BLaER1 treated with 17β-estradiol and CSF1 and Interleukin-3, amounts not matched to agents 10 nM and 100 nM (cell line): ENCODE data around the gene BAHD1.

Experiments
- H3K27ac ChIP-seq, 11 experiments: shearing (Covaris generic); formaldehyde crosslinking; 2 replicates each; pipeline ENCODE4 v1.8.1; 2022
- H3K27me3 ChIP-seq, 11 experiments: shearing (Covaris generic); formaldehyde crosslinking; 2 replicates each; pipeline ENCODE4 v1.8.1; 2022
- H3K36me3 ChIP-seq, 11 experiments: shearing (Covaris generic); formaldehyde crosslinking; 2 replicates each; pipeline ENCODE4 v1.8.1; 2022
- H3K4me1 ChIP-seq, 10 experiments: shearing (Covaris generic); formaldehyde crosslinking; 2 replicates each; pipeline ENCODE4 v1.8.1; 2022
- H3K4me2 ChIP-seq, 11 experiments: shearing (Covaris generic); formaldehyde crosslinking; 2 replicates each; pipeline ENCODE4 v1.8.1; 2022
- H3K4me3 ChIP-seq, 10 experiments: shearing (Covaris generic); formaldehyde crosslinking; 2 replicates each; pipeline ENCODE4 v1.8.1; 2022
- H3K9ac ChIP-seq, 11 experiments: shearing (Covaris generic); formaldehyde crosslinking; 2 replicates each; pipeline ENCODE4 v1.8.1; 2022
- H3K9me3 ChIP-seq, 11 experiments: shearing (Covaris generic); formaldehyde crosslinking; replicated peaks in 1 of 11; 2 replicates each; pipeline ENCODE4 v1.8.1; 2022
- H4K20me1 ChIP-seq, 11 experiments: shearing (Covaris generic); formaldehyde crosslinking; 2 replicates each; pipeline ENCODE4 v1.8.1; 2022
- Cebpa-rat ChIP-seq, 11 experiments: shearing (Covaris generic); IDR thresholded peaks; 2 replicates each; pipeline ENCODE4 v1.8.1; 2022

The BAHD1 gene

GRCh38 chr15:40439461-40439959 is 1.2 kb upstream of the BAHD1 start:
- Histone ChIP-seq H3K9me3 (no peaks in the 10 kb centered on the region), H3K27ac (peak overlapping the region in 1 of 11 experiments; percentile 81; a peak in 2 of 22 replicates), H3K4me1 (peaks cover 55 to 82% (median 80%) of the 10 kb centered on the region in 10 experiments), H3K27me3 (peaks cover 23 to 59% (median 34%) of the 10 kb centered on the region in 11 experiments; a peak in 20 of 22 replicates), H3K36me3 (no peaks in the 10 kb centered on the region; a peak in 2 of 22 replicates), H3K4me2 (peak overlapping the region; percentile 89 to 100 (median 98)), H3K9ac (peak overlapping the region; percentile 62 to 92 (median 78); a peak in 16 of 22 replicates), H4K20me1 (peaks cover 28 to 35% (median 34%) of the 10 kb centered on the region in 11 experiments), H3K4me3 (peak overlapping the region; percentile 57 to 93 (median 88))
- TF ChIP-seq Cebpa-rat (IDR thresholded peaks at IDR 0.05), result no peak

DNA sequence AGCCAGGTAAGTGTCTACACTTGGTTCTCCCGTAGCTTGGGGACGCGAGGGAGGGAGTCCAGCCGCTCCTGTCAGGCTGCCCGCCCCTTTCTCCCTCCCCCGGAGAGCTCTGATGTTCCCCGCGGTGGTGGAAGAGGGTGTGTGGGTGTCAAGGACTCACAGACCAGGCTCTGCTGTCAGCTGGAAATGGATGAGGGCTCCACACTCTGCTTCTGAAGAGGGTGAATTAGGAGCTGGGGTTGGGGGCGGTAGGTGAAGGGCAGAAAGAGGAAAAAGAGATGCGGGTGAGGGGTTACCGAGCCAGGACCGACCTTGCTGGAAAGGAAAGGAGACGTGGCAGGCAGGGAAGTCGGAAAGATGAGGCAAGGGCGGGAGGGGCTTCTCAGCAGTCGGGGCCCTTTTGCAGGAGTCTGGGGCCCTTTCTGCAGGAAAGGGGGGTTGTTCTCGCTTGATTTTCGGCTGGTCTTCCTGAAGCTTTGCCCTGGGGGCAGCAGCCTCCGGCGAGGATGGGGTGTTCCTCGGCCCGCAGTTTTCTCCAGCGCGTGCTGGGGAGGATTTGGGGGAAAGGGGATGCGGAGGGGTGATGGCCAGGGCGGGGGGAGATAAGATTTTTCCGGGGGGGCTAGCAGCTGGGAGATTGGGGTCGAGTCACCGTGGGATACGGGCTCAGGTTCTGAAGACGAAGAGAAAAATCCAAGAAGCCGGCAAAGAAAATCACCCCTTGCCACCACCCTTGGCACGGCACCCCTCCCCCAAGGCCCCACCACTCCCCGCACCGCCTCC is 602 bp upstream of the BAHD1 start:
- peak overlapping the region; percentile 57 to 93 (median 88) for H3K4me3 ChIP-seq
- peaks cover 23 to 59% (median 34%) of the 10 kb centered on the region in 11 experiments; a peak in 20 of 22 replicates for H3K27me3 ChIP-seq
- H3K27ac ChIP-seq, result peak overlapping the region in 10 of 11 experiments; percentile 44 to 81 (median 62); a peak in 19 of 22 replicates
- H3K9me3 ChIP-seq, result no peaks in the 10 kb centered on the region
- H3K9ac ChIP-seq, result peak overlapping the region; percentile 62 to 92 (median 78)
- H3K36me3 ChIP-seq, result no peaks in the 10 kb centered on the region; a peak in 2 of 22 replicates
- no peak for TF ChIP-seq Cebpa-rat (IDR thresholded peaks at IDR 0.05)
- H3K4me2 ChIP-seq, result peak overlapping the region; percentile 89 to 100 (median 98)
- peaks cover 35 to 42% (median 40%) of the 10 kb centered on the region in 11 experiments for H4K20me1 ChIP-seq
- peaks cover 61 to 82% (median 78%) of the 10 kb centered on the region in 10 experiments for H3K4me1 ChIP-seq

GRCh38 chr15:40441565-40442531 is 1.1 kb downstream of the BAHD1 start:
- H3K9ac ChIP-seq, result peak overlapping the region; percentile 72 to 93 (median 87)
- H3K27me3 ChIP-seq, result peaks cover 16 to 46% (median 26%) of the 10 kb centered on the region in 11 experiments; a peak in 19 of 22 replicates
- H3K4me3 ChIP-seq, result peak overlapping the region; percentile 79 to 93 (median 88)
- H3K4me2 ChIP-seq, result peak overlapping the region; percentile 91 to 99 (median 95)
- H3K9me3 ChIP-seq, result no peaks in the 10 kb centered on the region
- no peak for TF ChIP-seq Cebpa-rat (IDR thresholded peaks at IDR 0.05)
- peaks cover 0 to 16% (median 0%) of the 10 kb centered on the region in 11 experiments; a peak in 7 of 22 replicates for H3K36me3 ChIP-seq
- peaks cover 52 to 58% (median 57%) of the 10 kb centered on the region in 11 experiments for H4K20me1 ChIP-seq
- H3K27ac ChIP-seq, result peak overlapping the region; percentile 65 to 83 (median 77)
- peaks cover 57 to 69% (median 62%) of the 10 kb centered on the region in 10 experiments for H3K4me1 ChIP-seq

DNA sequence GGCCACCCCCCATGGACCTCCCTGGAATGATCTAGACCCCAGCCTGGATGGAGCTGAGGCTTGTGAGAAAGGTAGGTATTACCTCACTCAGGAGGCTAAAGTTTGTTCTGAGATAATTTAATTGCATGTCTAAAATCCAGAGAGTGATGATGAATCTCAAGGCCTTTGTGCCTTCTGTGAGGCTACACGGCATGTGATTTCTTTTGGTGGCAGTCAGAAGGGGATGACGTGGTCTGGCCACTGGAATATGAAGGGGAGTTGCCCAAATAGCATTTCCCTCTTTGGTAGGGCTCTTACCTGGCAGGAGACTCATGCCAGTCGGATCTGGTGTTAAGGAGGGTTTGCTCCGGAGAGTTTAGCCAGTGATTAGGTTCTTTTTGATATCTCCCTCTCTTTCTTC is 2.5 kb downstream of the BAHD1 start:
- no peak for TF ChIP-seq Cebpa-rat (IDR thresholded peaks at IDR 0.05)
- H3K4me3 ChIP-seq, result peak overlapping the region in 3 of 10 experiments; percentile 79 to 93 (median 83); a peak in 6 of 20 replicates
- H4K20me1 ChIP-seq, result peaks cover 66 to 73% (median 71%) of the 10 kb centered on the region in 11 experiments
- no peak overlapping the region for H3K27ac ChIP-seq
- peak overlapping the region; percentile 91 to 99 (median 95) for H3K4me2 ChIP-seq
- peaks cover 2 to 32% (median 14%) of the 10 kb centered on the region in 11 experiments; a peak in 16 of 22 replicates for H3K27me3 ChIP-seq
- H3K4me1 ChIP-seq, result peaks cover 47 to 57% (median 50%) of the 10 kb centered on the region in 10 experiments
- H3K9me3 ChIP-seq, result no peaks in the 10 kb centered on the region
- peak overlapping the region in 5 of 11 experiments; percentile 87 to 93 (median 90); a peak in 6 of 22 replicates for H3K9ac ChIP-seq
- H3K36me3 ChIP-seq, result peaks cover 0 to 18% (median 0%) of the 10 kb centered on the region in 11 experiments; a peak in 7 of 22 replicates

DNA sequence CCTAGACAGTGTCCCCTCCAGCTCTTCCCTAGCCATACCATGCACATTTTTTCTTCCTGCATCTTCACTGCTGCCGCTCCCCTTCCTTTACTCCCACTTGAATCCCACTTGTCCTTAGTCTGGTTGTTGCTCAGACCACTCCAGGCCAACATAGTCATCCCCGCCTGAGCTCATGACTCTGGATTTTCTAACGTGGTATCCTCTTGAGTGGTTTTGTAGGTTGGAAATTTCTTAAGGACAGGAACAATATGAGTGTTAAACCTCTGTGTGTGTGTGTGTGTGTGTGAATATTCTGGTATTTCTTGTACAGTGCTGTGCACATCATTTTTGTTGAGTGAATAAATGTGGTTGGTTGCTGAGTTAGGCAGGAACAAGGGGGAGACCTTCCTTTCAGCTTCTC is 3.1 kb downstream of the BAHD1 start:
- H3K4me1 ChIP-seq, result peaks cover 41 to 51% (median 45%) of the 10 kb centered on the region in 10 experiments
- H3K27ac ChIP-seq, result no peak overlapping the region
- peaks cover 0 to 26% (median 10%) of the 10 kb centered on the region in 11 experiments; a peak in 15 of 22 replicates for H3K27me3 ChIP-seq
- peaks cover 0 to 18% (median 0%) of the 10 kb centered on the region in 11 experiments; a peak in 7 of 22 replicates for H3K36me3 ChIP-seq
- H3K4me3 ChIP-seq, result no peak overlapping the region
- TF ChIP-seq Cebpa-rat (IDR thresholded peaks at IDR 0.05), result no peak
- H4K20me1 ChIP-seq, result peaks cover 72 to 78% (median 77%) of the 10 kb centered on the region in 11 experiments
- no peaks in the 10 kb centered on the region for H3K9me3 ChIP-seq
- peak overlapping the region in 1 of 11 experiments; percentile 93; a peak in 1 of 22 replicates for H3K9ac ChIP-seq
- H3K4me2 ChIP-seq, result peak overlapping the region; percentile 91 to 99 (median 95)

DNA sequence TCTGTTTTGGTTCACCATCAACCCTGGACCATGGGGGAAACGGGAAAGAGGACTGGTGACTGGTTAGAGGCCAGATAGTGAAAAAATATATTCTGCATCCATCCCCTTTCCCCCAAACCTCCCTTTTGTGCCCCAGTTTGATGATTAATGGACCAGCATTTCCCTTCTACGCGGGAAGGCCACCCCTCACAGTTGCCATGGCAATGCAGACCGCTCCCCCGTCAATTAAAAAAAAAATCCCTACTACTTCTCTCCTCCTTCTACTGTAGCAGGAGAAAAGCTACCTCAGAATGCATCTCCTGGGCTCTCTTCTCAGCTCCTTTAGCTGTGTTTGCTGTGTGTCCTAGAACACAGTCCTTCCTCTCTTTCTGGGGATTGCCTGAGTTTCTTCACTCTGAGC is 4.0 kb downstream of the BAHD1 start:
- H3K27ac ChIP-seq, result no peak overlapping the region
- peak overlapping the region in 1 of 11 experiments; percentile 43; a peak in 2 of 22 replicates for H3K9ac ChIP-seq
- H3K4me1 ChIP-seq, result peaks cover 32 to 46% (median 38%) of the 10 kb centered on the region in 10 experiments
- H3K9me3 ChIP-seq, result no peaks in the 10 kb centered on the region
- H3K36me3 ChIP-seq, result peaks cover 0 to 18% (median 0%) of the 10 kb centered on the region in 11 experiments; a peak in 7 of 22 replicates
- H4K20me1 ChIP-seq, result peaks cover 80 to 87% (median 86%) of the 10 kb centered on the region in 11 experiments
- no peak overlapping the region for H3K4me3 ChIP-seq
- H3K4me2 ChIP-seq, result peak overlapping the region; percentile 91 to 99 (median 95)
- peaks cover 0 to 17% (median 4%) of the 10 kb centered on the region in 11 experiments; a peak in 8 of 22 replicates for H3K27me3 ChIP-seq
- TF ChIP-seq Cebpa-rat (IDR thresholded peaks at IDR 0.05), result no peak

DNA sequence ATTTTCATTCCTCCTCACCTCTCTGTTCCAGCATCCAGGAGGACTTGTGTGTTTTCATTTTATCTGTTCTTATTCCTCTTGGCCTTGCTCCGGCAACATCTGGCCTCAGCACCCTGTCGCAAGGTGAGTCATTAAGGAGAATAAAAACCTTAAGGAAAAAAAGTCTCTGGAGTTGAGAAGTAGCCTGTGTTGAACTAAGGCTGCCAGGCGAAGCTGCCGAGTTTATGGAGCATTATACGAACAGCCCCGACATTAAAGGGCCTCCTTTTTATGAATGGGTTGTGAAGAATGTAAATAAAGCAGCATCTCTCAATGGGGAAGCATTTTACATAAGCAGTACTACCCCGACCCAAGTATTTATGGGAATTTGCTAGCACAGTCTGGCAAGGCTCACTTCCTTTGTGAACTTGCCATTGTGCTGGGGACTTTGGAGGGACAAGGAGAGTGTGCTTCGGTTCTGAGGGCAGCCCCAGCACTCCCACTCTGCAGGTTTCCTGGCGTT is 4.7 kb downstream of the BAHD1 start:
- Histone ChIP-seq H3K9ac (peak overlapping the region in 1 of 11 experiments; percentile 32; a peak in 1 of 22 replicates), H3K27ac (no peak overlapping the region), H4K20me1 (peaks cover 88 to 95% (median 93%) of the 10 kb centered on the region in 11 experiments)

More for the DNA sequence above, 4.7 kb downstream of the BAHD1 start:
- no peak for TF ChIP-seq Cebpa-rat (IDR thresholded peaks at IDR 0.05)
- Histone ChIP-seq H3K4me1 (peaks cover 30 to 47% (median 38%) of the 10 kb centered on the region in 10 experiments), H3K36me3 (peaks cover 0 to 20% (median 0%) of the 10 kb centered on the region in 11 experiments; a peak in 7 of 22 replicates), H3K27me3 (peaks cover 0 to 13% (median 3%) of the 10 kb centered on the region in 11 experiments; a peak in 5 of 22 replicates), H3K9me3 (no peaks in the 10 kb centered on the region), H3K4me3 (no peak overlapping the region), H3K4me2 (peak overlapping the region in 3 of 11 experiments; percentile 15 to 91 (median 38); a peak in 5 of 22 replicates)
